Stimulated activated CD8-positive, alpha-beta memory T cell treated with anti-CD3 and anti-CD28 coated beads, Interleukin-7, amount 100 ng/mL, for 48 hours (primary cell): ENCODE data around the gene TPCN2.

ENCODE experiments used
- DNase-seq, 2 donors: peaks; one replicate each; pipeline ENCODE4 v3.0.0-alpha.2; 2020; ENCODE audit warnings: low read depth in 1 of 2; ENCODE audit errors: extremely low read depth in 1 of 2

TPCN2 gene

GRCh38 chr11:69010361-69010891 lies 38.3 kb upstream of the TPCN2 start:
- DNase-seq, result no peak

- peak; percentile 10 to 28 for DNase-seq
These were observed 37.6 kb upstream of the TPCN2 start for GRCh38 chr11:69010964-69011623.

GRCh38 chr11:69011624-69012091 lies 37.1 kb upstream of the TPCN2 start:
- DNase-seq, result no peak

- DNase-seq, result no peak
These were observed 36.4 kb upstream of the TPCN2 start for GRCh38 chr11:69012092-69013008.

GRCh38 chr11:69013009-69013951 lies 35.5 kb upstream of the TPCN2 start, which contains the start of gene MRGPRF:
Gene MRGPRF (minus strand): TSS chr11:69013246. CDS start chr11:69009901, 3,345 bp downstream.
- no peak for DNase-seq

- DNase-seq, result no peak
These were observed 34.5 kb upstream of the TPCN2 start for GRCh38 chr11:69014084-69014851.

GRCh38 chr11:69014898-69015549 lies 33.7 kb upstream of the TPCN2 start:
- DNase-seq, result no peak

- DNase-seq, result no peak
These were observed 30.8 kb upstream of the TPCN2 start for GRCh38 chr11:69017951-69018350.

- DNase-seq, result no peak
These were observed 29.8 kb upstream of the TPCN2 start for GRCh38 chr11:69018924-69019323.

GRCh38 chr11:69022260-69022659 lies 26.5 kb upstream of the TPCN2 start:
- DNase-seq, result no peak

- DNase-seq, result no peak
These were observed 24.2 kb upstream of the TPCN2 start for GRCh38 chr11:69024509-69024908.

GRCh38 chr11:69027704-69028372 lies 20.9 kb upstream of the TPCN2 start:
- DNase-seq, result no peak

- no peak for DNase-seq
These were observed 18.4 kb upstream of the TPCN2 start for GRCh38 chr11:69030301-69030700.

GRCh38 chr11:69032833-69033232 lies 15.9 kb upstream of the TPCN2 start:
- no peak for DNase-seq

GRCh38 chr11:69033431-69033830 lies 15.3 kb upstream of the TPCN2 start:
- DNase-seq, result no peak

GRCh38 chr11:69034123-69034867 lies 14.4 kb upstream of the TPCN2 start:
- no peak for DNase-seq

GRCh38 chr11:69035150-69035945 lies 13.4 kb upstream of the TPCN2 start:
- no peak for DNase-seq
